ENCODE data around the gene LRGUK.

LRGUK gene

DNA sequence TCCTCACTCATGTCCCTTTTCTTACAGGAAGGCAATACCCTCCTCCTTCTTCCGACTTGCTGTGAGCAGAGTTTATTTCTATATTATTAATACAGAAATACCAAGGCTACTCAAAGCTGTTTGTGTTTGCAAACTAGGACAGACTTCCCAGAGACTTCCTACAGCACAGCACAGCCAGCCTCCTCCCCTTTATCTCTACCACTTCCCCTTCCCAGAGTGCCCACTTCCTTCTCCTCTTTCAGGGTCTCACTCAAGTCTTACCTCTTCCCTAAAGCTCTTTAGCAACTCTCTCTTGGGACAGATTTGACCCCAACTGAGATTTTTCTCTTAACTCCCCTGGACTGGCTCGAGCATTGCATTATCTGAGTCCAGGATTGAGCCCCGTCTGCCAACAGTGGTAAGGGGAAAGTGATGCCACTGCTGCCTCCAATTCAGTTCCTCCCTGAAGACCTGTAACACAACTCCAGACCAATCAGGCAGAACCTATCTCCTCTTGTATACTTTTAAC lies 5.5 kb upstream of the LRGUK start:
- TF ChIP-seq, protein P1, sequence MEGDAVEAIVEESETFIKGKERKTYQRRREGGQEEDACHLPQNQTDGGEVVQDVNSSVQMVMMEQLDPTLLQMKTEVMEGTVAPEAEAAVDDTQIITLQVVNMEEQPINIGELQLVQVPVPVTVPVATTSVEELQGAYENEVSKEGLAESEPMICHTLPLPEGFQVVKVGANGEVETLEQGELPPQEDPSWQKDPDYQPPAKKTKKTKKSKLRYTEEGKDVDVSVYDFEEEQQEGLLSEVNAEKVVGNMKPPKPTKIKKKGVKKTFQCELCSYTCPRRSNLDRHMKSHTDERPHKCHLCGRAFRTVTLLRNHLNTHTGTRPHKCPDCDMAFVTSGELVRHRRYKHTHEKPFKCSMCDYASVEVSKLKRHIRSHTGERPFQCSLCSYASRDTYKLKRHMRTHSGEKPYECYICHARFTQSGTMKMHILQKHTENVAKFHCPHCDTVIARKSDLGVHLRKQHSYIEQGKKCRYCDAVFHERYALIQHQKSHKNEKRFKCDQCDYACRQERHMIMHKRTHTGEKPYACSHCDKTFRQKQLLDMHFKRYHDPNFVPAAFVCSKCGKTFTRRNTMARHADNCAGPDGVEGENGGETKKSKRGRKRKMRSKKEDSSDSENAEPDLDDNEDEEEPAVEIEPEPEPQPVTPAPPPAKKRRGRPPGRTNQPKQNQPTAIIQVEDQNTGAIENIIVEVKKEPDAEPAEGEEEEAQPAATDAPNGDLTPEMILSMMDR (IDR thresholded peaks at IDR 0.05; ENCODE audit: insufficient read depth, low read length, poor library complexity, severe bottlenecking) = no peak
- no peaks in the 10 kb centered on the region; the same call in none of the 2 replicates for H3K27me3 ChIP-seq (replicated peaks; ENCODE audit: control insufficient read depth, insufficient read depth, low read length)
- DNase-seq (ENCODE audit: extremely low read depth, insufficient read length) = no peak
- no peak overlapping the region for H3K4me3 ChIP-seq (replicated peaks; ENCODE audit: low read depth, low read length)
- H3K36me3 ChIP-seq (ENCODE audit: control insufficient read depth, insufficient read depth, low read length) = no peaks in the 10 kb centered on the region

DNA sequence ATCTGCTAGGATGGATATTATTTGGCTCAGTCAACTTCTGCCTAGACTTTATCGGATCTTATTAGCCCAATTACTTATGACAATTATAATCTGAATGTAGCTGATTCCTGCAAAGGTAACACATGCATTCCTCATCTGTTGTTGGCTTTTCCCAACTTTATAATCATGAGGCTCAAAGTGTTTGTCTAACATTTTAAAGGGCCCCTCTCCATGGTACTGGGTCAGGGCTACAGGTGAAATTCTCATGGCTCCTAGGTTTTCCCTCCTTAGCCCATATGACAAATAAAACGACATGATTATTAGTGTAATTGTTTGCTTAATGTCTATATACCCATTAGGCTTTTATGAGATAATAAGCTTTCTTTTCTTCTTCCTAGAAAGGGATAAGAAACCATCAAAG lies 4.2 kb upstream of the LRGUK start:
- H3K4me3 ChIP-seq (replicated peaks; ENCODE audit: low read depth, low read length) = no peak overlapping the region
- no peak for DNase-seq (ENCODE audit: extremely low read depth, insufficient read length)
- TF ChIP-seq, protein P1 (IDR thresholded peaks at IDR 0.05; ENCODE audit: insufficient read depth, low read length, poor library complexity, severe bottlenecking) = no peak
- H3K36me3 ChIP-seq (ENCODE audit: control insufficient read depth, insufficient read depth, low read length) = no peaks in the 10 kb centered on the region
- no peaks in the 10 kb centered on the region; the same call in none of the 2 replicates for H3K27me3 ChIP-seq (replicated peaks; ENCODE audit: control insufficient read depth, insufficient read depth, low read length)

DNA sequence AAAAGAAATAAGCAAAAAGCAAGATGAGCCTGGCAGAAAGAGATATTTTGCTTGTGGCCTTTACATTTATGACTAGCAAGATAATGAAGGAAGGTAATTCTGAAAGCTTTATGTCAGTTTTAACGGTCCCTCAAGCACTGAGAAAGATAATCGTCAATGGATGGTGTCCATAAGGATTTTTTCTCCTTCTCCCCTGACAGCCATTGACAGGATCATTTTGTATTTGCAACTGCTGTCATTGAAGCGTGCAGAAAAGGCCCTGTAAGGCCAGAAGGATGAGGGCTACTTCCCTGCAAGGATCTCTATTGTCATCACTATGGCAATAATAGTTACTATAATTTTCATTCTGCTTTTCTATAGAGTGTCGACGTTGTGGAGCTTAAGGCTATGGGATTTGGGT lies 994 bp upstream of the LRGUK start:
- H3K4me3 ChIP-seq (replicated peaks; ENCODE audit: low read depth, low read length) = no peak overlapping the region
- no peaks in the 10 kb centered on the region for H3K36me3 ChIP-seq (ENCODE audit: control insufficient read depth, insufficient read depth, low read length)
- no peaks in the 10 kb centered on the region; the same call in 1 of the 2 replicates for H3K27me3 ChIP-seq (replicated peaks; ENCODE audit: control insufficient read depth, insufficient read depth, low read length)
- no peak for DNase-seq (ENCODE audit: extremely low read depth, insufficient read length)
- TF ChIP-seq, protein P1 (IDR thresholded peaks at IDR 0.05; ENCODE audit: insufficient read depth, low read length, poor library complexity, severe bottlenecking) = no peak

DNA sequence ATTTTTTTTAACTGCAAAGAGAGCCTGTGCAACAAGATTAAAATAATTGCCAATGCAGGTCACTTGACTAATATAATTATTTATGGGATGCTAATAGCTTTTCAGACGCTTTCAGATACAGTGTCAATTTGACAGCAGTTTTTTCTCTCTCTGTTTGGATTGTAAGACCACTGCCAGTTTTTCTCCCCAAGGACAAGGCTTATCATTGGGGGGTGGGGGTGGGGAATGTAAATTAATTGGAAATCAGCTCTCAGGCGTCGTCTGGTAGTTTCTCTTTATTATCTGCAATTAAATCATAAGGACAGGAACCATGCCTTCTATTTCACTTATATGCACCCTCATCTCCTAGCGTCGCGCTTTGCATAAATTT lies 559 bp upstream of the LRGUK start:
- no peak overlapping the region for H3K4me3 ChIP-seq (replicated peaks; ENCODE audit: low read depth, low read length)
- H3K36me3 ChIP-seq (ENCODE audit: control insufficient read depth, insufficient read depth, low read length) = no peaks in the 10 kb centered on the region
- H3K27me3 ChIP-seq (replicated peaks; ENCODE audit: control insufficient read depth, insufficient read depth, low read length) = no peaks in the 10 kb centered on the region
- TF ChIP-seq, protein P1 (IDR thresholded peaks at IDR 0.05; ENCODE audit: insufficient read depth, low read length, poor library complexity, severe bottlenecking) = no peak
- DNase-seq (ENCODE audit: extremely low read depth, insufficient read length) = no peak

DNA sequence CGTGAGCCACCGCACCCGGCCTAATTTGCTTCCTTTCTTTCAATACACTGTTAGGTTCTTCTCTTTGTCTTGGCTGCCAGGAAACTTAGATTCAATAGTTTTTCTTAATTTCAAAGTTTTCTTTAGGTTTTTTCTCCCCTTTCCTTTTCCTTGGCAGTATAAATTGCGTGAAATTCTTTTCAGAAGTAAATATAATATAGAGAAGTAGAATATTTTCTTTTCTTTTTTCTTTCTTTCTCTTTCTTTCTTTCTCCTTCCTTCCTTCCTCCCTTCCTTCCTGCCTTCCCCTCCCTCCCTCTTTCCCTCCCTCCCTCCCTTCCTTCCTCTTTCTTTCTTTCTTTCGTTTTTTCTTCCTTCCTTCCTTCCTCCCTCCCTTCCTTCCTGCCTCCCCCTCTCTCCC lies 1.7 kb downstream of the LRGUK start:
- no peak for DNase-seq (ENCODE audit: extremely low read depth, insufficient read length)
- TF ChIP-seq, protein P1 (IDR thresholded peaks at IDR 0.05; ENCODE audit: insufficient read depth, low read length, poor library complexity, severe bottlenecking) = no peak
- H3K4me3 ChIP-seq (replicated peaks; ENCODE audit: low read depth, low read length) = no peak overlapping the region
- no peaks in the 10 kb centered on the region for H3K36me3 ChIP-seq (ENCODE audit: control insufficient read depth, insufficient read depth, low read length)
- no peaks in the 10 kb centered on the region for H3K27me3 ChIP-seq (replicated peaks; ENCODE audit: control insufficient read depth, insufficient read depth, low read length)
